ENCODE data around the gene AMMECR1.
"Not testable (repeated sequence)": the region's sequence is repeated elsewhere in the genome, so short reads cannot be mapped to it uniquely, and the experiment has no call there.

Gene AMMECR1

DNA sequence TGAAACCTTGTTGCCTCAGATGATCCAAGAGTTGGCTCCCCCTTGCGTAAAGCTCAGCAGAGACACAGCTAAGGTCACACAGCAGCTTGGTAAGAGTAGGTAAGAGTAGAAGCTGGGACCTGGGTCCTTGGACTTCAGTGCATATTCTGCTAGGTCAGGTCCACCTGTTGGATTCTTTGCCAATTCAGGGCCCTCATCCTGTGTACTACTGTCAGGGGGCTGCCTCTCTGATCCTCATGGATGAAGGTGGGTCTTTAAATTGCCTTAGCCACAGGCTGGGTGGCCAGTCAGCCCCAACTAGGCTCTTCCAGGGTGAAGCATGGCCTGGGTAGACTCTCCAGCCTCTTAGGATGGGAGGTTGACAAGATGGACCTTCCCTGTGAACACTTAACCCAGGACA, 155.8 kb downstream of the AMMECR1 start:
- DNase-seq = no peak

DNA sequence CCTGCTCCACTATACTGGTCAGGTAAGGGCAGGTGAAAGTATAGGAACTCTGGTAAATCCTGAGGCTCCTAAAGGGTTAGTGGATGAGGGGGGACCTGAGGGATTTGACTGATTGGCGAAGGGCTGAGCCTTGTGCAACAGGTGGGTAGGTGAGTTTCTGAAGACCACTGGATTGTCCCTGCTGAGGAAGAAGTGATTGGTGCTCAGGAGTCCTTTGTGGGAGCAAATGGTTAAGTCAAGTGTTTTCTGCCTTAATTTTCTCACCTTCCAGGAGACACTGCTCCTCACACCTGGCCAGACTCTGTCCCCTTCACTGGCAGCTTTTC, 156.6 kb downstream of the AMMECR1 start:
- DNase-seq = no peak

- no peak for DNase-seq
These were observed 158.0 kb downstream of the AMMECR1 start for GRCh38 chrX:110159865-110160264.

GRCh38 chrX:110159235-110159634, 158.7 kb downstream of the AMMECR1 start:
- no peak for DNase-seq

DNA sequence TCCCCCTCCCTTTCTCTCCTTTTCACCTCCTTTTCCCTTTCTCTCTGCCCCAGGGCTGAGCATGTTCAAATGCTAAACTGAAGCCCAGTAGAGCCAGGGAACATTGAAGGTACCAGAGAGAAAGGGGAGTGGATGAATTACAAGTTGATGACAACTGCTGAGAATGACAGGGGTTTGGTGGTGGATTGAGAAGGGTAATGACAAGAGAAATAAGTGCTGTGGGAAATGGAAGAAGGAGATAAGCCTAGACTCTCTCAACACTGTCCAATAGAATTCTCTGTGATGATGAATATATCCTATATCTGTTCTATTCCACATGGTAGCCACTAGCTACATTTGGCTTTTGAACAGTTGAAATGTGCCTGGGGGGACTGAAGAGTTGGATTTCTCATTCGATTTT, 160.4 kb downstream of the AMMECR1 start:
- DNase-seq = no peak

GRCh38 chrX:110156167-110156754, 161.6 kb downstream of the AMMECR1 start:
- DNase-seq = no peak

GRCh38 chrX:110155759-110156158, 162.1 kb downstream of the AMMECR1 start:
- no peak for DNase-seq

DNA sequence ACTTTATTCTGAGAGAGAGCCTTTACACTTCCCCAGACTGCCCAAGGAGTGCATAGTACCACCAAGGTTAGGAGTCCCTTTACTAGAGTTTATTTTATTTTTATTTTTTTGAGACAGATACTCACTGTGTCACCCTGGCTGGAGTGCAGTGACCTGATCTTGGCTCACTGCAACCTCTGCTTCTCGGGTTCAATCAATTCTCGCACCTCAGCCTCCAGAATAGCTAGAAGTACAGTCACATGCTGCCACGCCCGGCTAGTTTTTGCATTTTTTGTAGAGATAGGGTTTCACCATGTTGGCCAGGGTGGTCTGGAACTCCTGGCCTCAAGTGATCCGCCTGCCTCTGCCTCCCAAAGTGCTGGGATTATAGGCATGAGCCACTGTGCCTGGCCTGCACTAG, 163.6 kb downstream of the AMMECR1 start:
- not testable (repeated sequence) for DNase-seq

- no peak for DNase-seq
These were observed 164.0 kb downstream of the AMMECR1 start for GRCh38 chrX:110153896-110154295.

DNA sequence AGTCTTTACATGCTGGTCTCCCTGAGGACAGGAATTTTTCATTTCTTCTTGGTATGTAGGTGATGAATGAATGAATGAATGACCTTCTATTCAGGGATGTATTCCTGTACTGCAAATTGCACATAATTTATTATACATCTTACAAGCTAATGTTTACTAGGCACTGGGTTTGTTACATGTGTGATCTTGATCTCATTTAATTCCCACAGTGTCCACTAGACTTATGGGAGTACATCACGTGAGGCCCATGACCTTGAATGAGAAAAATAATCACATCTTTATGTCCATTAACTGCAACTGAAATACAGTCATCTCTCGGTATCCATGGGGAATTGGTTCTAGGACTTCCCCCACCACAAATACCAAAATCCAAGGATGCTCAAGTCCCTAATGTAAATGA, 164.6 kb downstream of the AMMECR1 start:
- DNase-seq = no peak

DNA sequence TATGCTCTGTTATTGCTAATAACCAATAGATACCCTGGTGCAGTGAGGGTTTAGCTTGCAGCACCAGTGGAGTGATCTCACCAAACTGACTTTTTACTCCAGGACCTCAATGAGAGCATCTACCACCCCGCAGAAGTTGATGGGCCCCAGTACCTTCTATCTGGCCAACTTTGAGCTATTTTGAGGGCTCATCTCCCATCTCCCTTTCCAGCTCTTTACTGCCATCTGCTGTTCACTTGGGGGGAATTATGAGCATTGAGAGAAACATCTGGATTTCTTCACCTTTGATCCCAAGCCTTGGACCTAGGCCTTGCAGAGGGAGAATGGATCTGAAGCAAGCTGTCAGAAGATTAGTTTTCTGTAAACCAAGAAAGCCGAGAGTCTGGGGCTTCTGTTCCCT, 171.4 kb downstream of the AMMECR1 start:
- DNase-seq = peak; percentile 17

DNA sequence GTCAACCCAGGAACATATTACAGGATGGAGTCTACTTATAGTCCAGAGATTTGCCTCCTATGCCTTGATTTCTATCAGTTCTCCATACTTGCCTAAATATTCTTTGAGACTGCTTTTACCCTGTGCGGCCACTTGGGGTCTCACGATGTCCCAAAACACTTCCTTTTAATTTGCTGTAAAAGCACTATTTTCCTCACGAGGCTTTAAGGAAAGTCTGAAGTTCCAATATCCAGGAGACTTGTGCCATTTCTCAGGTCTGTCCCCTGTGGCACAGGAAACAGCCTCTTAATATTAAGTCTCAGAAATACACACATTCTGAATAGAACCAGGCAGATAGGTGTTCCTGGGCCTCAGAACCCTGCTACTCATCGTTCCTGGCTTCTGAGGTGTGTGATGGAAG, 172.0 kb downstream of the AMMECR1 start:
- DNase-seq = no peak

DNA sequence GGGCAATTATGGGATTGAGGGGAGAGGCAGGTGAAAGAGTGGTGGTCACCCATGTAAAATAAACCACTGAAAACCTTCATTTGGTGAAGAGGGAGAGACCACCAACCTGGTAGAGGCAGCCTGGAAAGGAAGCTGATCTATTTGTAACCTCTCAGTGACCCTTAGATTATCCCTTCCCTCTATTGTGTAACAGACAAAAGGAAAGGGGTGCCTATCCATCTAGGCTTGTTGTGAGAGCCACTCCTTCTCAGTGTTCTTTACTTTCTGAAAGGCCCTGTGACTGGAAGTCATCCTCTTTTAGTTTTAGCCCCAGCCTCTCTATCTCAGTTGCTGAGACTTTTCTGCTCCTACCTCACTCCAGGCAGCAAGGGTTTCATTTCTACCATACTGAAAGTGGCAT, 172.6 kb downstream of the AMMECR1 start:
- DNase-seq = no peak

Data from right hindlimb (tissue), 1 donor.